WI38 (cell line): Measurements from ENCODE around the gene CDK15.

Experiments used
- H3K4me3 ChIP-seq: 2 replicates; pipeline ENCODE4 v1.5.1; 2011; ENCODE audit warnings: low read depth, mild to moderate bottlenecking, control low read depth, low read length
- TF ChIP-seq, protein P1 (sequence below): IDR thresholded peaks from 2 replicates; pipeline ENCODE4 v1.5.1; 2012; ENCODE audit warnings: low read depth, mild to moderate bottlenecking, control low read depth, low read length

CDK15 gene

DNA sequence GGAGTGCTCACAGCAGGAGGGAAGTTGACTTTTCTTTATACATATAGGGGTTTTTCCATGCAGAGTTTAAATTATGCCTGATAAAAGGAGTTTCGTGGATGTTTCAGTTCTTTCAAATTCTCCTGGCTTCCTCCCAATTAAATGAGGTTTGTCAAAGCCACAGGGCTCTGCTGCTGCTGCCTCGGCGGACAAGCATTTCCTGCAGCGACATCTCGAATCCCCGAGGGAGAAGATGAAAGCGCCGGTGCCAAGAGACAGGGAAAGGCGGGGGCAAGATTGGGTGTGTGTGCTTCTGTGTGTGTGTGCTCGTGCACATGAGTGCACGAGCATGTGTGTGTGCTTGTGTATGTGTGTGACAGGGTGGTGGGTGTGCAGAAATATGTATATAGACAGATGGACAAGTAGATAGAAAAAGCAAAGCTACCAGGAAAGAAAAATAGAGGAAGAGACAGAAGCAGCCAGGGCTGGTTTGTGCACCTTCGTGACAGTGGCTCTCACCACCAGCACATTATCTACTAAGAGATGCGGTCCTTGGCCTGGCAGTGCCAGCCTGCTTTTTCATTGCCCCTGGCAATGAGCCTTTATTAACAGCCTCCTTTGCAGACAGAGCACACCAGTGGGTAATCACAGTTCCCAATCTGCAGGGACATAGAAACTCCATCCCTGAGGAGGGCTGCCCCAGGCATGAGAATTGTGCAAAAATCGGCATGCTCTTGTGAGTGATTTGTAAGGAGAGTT, 76.2 kb downstream of the CDK15 start:
- no peak overlapping the region for H3K4me3 ChIP-seq
- TF ChIP-seq, protein P1, sequence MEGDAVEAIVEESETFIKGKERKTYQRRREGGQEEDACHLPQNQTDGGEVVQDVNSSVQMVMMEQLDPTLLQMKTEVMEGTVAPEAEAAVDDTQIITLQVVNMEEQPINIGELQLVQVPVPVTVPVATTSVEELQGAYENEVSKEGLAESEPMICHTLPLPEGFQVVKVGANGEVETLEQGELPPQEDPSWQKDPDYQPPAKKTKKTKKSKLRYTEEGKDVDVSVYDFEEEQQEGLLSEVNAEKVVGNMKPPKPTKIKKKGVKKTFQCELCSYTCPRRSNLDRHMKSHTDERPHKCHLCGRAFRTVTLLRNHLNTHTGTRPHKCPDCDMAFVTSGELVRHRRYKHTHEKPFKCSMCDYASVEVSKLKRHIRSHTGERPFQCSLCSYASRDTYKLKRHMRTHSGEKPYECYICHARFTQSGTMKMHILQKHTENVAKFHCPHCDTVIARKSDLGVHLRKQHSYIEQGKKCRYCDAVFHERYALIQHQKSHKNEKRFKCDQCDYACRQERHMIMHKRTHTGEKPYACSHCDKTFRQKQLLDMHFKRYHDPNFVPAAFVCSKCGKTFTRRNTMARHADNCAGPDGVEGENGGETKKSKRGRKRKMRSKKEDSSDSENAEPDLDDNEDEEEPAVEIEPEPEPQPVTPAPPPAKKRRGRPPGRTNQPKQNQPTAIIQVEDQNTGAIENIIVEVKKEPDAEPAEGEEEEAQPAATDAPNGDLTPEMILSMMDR, result no peak

DNA sequence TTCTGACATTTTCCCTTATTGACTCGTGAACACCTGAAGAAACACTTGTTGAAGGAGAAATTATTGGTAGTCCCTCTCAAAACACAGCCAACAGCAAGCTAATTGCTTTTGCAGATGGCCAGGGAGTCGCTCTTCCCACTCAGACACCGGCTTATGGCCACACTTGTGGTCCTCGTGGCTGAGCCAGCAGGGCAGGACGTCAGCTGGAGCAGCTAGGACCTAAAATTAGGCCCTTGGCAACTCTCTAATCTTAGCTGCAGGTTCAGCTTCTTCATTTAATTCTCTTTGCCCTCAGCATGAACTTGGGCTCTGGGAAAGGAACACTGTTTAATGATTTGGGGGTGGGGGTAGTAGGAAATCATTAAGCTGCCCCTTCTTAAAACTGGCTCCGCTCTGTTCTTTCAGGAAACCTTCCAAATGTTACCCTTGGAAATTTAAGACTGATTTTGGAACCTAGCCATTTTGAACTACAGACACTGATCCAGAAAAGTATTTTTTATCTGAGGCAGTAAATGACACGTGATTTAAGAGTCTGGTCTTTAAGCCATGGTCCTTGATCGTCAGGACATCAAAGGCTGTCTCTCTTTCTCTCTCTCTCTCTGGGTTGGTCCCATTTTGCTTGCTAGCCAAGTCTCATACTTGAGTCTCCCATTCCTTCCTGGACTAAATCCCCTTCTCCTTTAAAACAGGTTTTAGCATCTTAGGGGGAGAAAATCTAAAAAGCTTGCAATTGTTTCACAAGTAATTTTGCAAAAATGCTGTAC, 77.5 kb downstream of the CDK15 start:
- TF ChIP-seq, protein P1, result no peak

DNA sequence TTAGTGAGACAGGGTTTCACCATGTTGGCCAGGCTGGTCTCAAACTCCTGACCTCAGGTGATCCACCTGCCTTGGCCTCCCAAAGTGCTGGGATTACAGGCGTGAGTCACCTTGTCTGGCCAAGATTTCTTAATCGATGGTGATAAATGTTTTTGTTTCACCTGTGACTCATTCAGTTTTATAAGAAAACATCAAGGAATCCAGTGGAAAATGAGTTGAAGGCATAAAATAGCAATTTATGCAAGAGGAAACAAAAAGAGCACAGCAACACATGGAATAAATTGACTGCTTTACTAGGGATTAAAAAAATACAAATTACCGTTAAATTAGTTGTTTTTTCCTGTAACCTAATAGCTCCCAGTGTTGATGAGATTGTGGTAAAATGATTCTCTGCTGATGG, 80.2 kb downstream of the CDK15 start:
- TF ChIP-seq, protein P1, result no peak

More for the DNA sequence above, 77.5 kb downstream of the CDK15 start:
- H3K4me3 ChIP-seq, result no peak overlapping the region

DNA sequence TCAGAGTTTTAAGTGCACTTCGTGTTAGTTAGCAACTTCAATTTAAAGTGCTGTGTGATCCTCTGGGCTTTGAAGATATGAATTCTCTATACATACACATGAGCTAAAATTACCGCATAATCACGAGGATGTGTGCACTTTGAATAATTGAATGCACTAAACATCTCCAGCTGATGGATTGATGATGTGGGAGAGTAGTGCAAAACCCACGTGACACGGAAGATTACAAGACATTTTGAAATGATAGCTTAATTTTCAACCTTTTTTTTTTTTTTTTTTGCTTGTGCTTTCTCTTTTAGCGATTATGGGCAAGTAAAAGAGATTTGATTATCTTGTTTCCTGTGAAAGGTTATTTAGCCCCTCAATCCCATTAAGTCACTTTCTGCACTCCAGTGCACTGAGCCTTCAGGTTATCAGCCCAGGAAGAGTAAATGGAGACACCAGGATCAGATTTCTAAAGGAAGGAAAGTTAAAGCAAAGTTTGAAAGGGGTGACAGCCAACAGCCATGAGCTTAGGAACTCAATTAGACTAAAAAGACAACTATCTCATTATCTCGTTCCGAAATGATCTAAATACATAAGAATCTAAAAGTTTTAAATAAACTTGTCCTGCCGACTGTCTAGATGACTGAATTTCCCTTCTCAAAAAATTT, 81.6 kb downstream of the CDK15 start:
- H3K4me3 ChIP-seq, result peak overlapping the region; percentile 39

More for the DNA sequence above, 80.2 kb downstream of the CDK15 start:
- no peak overlapping the region for H3K4me3 ChIP-seq

DNA sequence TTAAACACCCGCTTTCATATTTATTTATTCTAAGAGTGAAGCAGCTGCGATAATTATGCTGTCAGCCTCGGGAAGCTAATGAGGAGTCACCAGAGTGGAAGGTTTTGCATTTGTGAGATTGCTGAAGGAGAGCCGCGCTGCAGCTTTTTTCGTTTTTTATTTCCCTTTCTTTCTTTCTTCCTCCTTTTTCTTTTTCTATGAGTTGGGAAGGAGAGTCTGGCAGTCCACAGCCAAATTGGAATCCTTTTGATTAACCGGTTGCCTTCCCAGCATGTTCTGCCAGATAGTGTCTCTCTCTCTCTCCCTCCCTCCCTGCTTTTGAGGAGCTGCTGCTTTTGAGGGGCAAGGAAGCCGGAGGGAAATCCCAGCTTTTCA, 82.1 kb downstream of the CDK15 start:
- TF ChIP-seq, protein P1, result no peak

More for the DNA sequence above, 81.6 kb downstream of the CDK15 start:
- TF ChIP-seq, protein P1, result no peak

DNA sequence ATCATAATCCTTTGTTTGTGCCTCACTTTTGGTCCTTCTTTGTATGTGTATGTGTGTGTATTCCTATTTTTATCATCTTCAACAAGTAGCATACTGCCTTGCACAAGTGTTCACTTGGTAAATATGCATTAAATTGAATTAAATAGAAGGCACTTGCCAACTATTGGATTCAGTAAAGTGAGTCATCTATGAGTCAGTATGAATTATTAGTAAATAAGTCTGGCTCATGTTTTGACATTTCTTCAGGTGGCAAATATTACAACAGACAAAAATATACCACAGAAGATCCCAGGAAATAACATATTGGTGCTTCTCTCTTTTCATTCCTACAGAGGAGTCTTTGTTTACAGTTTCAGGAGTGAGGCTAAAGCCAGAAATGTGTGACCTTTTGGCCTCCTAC, 84.1 kb downstream of the CDK15 start:
- H3K4me3 ChIP-seq, result no peak overlapping the region
- TF ChIP-seq, protein P1, result no peak

More for the DNA sequence above, 82.1 kb downstream of the CDK15 start:
- peak overlapping the region; percentile 39 for H3K4me3 ChIP-seq

DNA sequence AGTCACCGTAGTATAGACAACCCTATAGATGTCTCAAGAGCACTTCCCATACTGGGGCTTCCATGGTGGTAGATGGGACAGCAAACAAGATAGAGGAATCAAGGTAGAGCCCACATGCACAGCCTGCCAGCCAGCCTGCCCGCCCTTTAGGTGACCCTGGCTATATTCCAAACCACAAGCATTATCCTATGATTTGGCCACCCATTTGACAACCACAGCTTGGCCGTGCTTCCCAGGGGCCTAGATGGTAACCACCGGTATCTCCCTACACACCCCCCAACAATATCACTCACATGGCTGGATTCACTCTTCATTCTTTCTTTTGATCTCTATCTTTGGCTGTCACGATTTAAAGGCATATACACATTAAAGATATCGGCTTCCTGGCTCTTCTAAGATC, 85.3 kb downstream of the CDK15 start:
- no peak overlapping the region for H3K4me3 ChIP-seq
- TF ChIP-seq, protein P1, result no peak
